H1 (cell line): Measurements from ENCODE around the gene SRRM5. TPM values are rescaled to one million over a fixed set of nuclear protein-coding genes. Genes with fewer than 3 reads are reported as not detected.

Source experiments
- CTCF ChIA-PET: fragments of 300-600 bp; sonication (Branson Sonifier 250); formaldehyde crosslinking; loops from one replicate; lab custom pipeline; 2021; ENCODE audit not compliant: partially characterized antibody; lab: Charles Lee
- POLR2A ChIA-PET: fragments of 300-600 bp; sonication (Branson Sonifier 250); formaldehyde crosslinking; loops from one replicate; lab custom pipeline; 2021; ENCODE audit warnings: inconsistent platforms; ENCODE audit not compliant: partially characterized antibody; lab: Charles Lee
- DNase-seq, 2 experiments: peaks; one replicate each; pipeline versions ENCODE4 v3.0.0 to v3.0.0-alpha.2; 2010 to 2022; ENCODE audit warnings: low spot score in 2 of 2, low read depth in 1 of 2, mixed read lengths in 1 of 2
- FAIRE-seq: peaks from 2 replicates; lab custom pipeline; 2011; peaks lifted over from hg19 to GRCh38; lab: Jason Lieb, UNC
- H2AFZ ChIP-seq: 2 replicates; pipeline ENCODE4 v1.8.1; 2012; ENCODE audit warnings: low read length, inconsistent platforms
- H2AK5ac ChIP-seq: 2 replicates; pipeline ENCODE4 v1.6.1; 2013; ENCODE audit warnings: low read depth, low read length
- H2BK120ac ChIP-seq: replicated peaks from 2 replicates; pipeline ENCODE3; 2013; ENCODE audit warnings: low read depth, low read length, inconsistent platforms
- H2BK12ac ChIP-seq: 2 replicates; pipeline ENCODE4 v1.6.1; 2013; ENCODE audit warnings: low read depth, low read length
- H2BK15ac ChIP-seq: 2 replicates; pipeline ENCODE4 v1.6.1; 2013; ENCODE audit warnings: low read length
- H2BK20ac ChIP-seq: 2 replicates; pipeline ENCODE4 v1.6.1; 2013; ENCODE audit warnings: low read length
- H2BK5ac ChIP-seq: 2 replicates; pipeline ENCODE4 v1.6.1; 2013; ENCODE audit warnings: low read depth, low read length
- H3K14ac ChIP-seq: 2 replicates; pipeline ENCODE4 v1.6.1; 2013; ENCODE audit warnings: inconsistent platforms; ENCODE audit not compliant: insufficient read length
- H3K18ac ChIP-seq: 2 replicates; pipeline ENCODE4 v1.6.1; 2013; ENCODE audit warnings: low read length; ENCODE audit errors: extremely low read depth
- H3K23ac ChIP-seq: 2 replicates; pipeline ENCODE4 v1.6.1; 2013; ENCODE audit warnings: inconsistent platforms; ENCODE audit not compliant: insufficient read length
- H3K23me2 ChIP-seq: 2 replicates; pipeline ENCODE4 v1.6.1; 2013; ENCODE audit warnings: low read depth, low read length
- H3K27ac ChIP-seq: 2 replicates; pipeline ENCODE4 v1.6.1; 2011; ENCODE audit warnings: low read depth, low read length, inconsistent platforms
- H3K27me3 ChIP-seq, 4 experiments: replicated peaks in 1 of 4; 1 replicate in 1 of 4; 2 replicates in 3 of 4; pipeline versions ENCODE4 v1.6.1 to v1.8.1; 2011 to 2013; ENCODE audit warnings: low read length in 3 of 4, mild to moderate bottlenecking in 3 of 4, inconsistent platforms in 2 of 4, mixed read lengths in 2 of 4, moderate library complexity in 1 of 4; ENCODE audit not compliant: control insufficient read depth in 3 of 4, insufficient read depth in 3 of 4; ENCODE audit errors: extremely low read depth in 1 of 4
- H3K36me3 ChIP-seq, 4 experiments: 2 replicates each; pipeline versions ENCODE4 v1.6.1 to v1.8.1; 2011 to 2013; ENCODE audit warnings: mild to moderate bottlenecking in 4 of 4, low read length in 3 of 4, moderate library complexity in 2 of 4, control low read depth in 1 of 4, inconsistent platforms in 1 of 4; ENCODE audit not compliant: insufficient read depth in 4 of 4, control insufficient read depth in 2 of 4
- H3K4ac ChIP-seq: replicated peaks from 2 replicates; pipeline ENCODE3; 2013; ENCODE audit warnings: low read length, low read depth, mixed read lengths, inconsistent platforms; ENCODE audit not compliant: insufficient read length
- H3K4me1 ChIP-seq, 4 experiments: replicated peaks in 1 of 4; 1 replicate in 1 of 4; 2 replicates in 3 of 4; pipeline versions ENCODE4 v1.6.1 to v1.8.1; 2011 to 2013; ENCODE audit warnings: low read length in 3 of 4, inconsistent platforms in 2 of 4, mixed read lengths in 1 of 4; ENCODE audit not compliant: insufficient read depth in 4 of 4, control insufficient read depth in 3 of 4
- H3K4me2 ChIP-seq, 2 experiments: 2 replicates each; pipeline versions ENCODE4 v1.6.1 to v1.8.1; 2011 to 2013; ENCODE audit warnings: low read depth in 2 of 2, low read length in 2 of 2, control low read depth in 1 of 2, inconsistent platforms in 1 of 2, mild to moderate bottlenecking in 1 of 2; ENCODE audit not compliant: insufficient read depth in 1 of 2
- H3K4me3 ChIP-seq, 4 experiments: fragments of 200-600, 300-600 bp in 1 of 4; sonication (generic), shearing (Covaris generic), sonication (Bioruptor Twin) in 1 of 4; 2 replicates each; pipeline versions ENCODE4 v1.5.1 to v1.8.1; 2011 to 2016; ENCODE audit warnings: low read length in 4 of 4, low read depth in 3 of 4, control low read depth in 2 of 4, inconsistent platforms in 2 of 4, mild to moderate bottlenecking in 2 of 4, mixed read lengths in 1 of 4, moderate library complexity in 1 of 4; ENCODE audit not compliant: insufficient read depth in 2 of 4; ENCODE audit errors: extremely low read depth in 1 of 4
- H3K56ac ChIP-seq: replicated peaks from 2 replicates; pipeline ENCODE3; 2013; ENCODE audit warnings: low read depth, mild to moderate bottlenecking, mixed read lengths, low read length, inconsistent platforms; ENCODE audit not compliant: insufficient read length
- H3K79me1 ChIP-seq: 2 replicates; pipeline ENCODE4 v1.6.1; 2013; ENCODE audit warnings: low read depth, low read length, control low read depth
- H3K79me2 ChIP-seq, 2 experiments: 2 replicates each; pipeline versions ENCODE4 v1.6.1 to v1.8.1; 2012 to 2013; ENCODE audit warnings: low read length in 2 of 2, mild to moderate bottlenecking in 2 of 2, inconsistent platforms in 1 of 2; ENCODE audit not compliant: insufficient read depth in 2 of 2, control insufficient read depth in 1 of 2
- H3K9ac ChIP-seq, 4 experiments: replicated peaks in 1 of 4; 1 replicate in 1 of 4; 2 replicates in 3 of 4; pipeline versions ENCODE4 v1.6.1 to v1.8.1; 2011 to 2013; ENCODE audit warnings: low read depth in 3 of 4, low read length in 3 of 4, control low read depth in 2 of 4, mild to moderate bottlenecking in 2 of 4, moderate library complexity in 2 of 4, inconsistent platforms in 1 of 4; ENCODE audit errors: extremely low read depth in 1 of 4
- H3K9me3 ChIP-seq, 2 experiments: 2 replicates each; pipeline versions ENCODE4 v1.6.1 to v1.8.1; 2012 to 2013; ENCODE audit warnings: mild to moderate bottlenecking in 2 of 2, moderate library complexity in 2 of 2, control low read depth in 1 of 2, inconsistent platforms in 1 of 2, low read depth in 1 of 2, low read length in 1 of 2, mixed read lengths in 1 of 2; ENCODE audit not compliant: insufficient read depth in 2 of 2
- H4K20me1 ChIP-seq, 2 experiments: replicated peaks in 1 of 2; 2 replicates each; pipeline versions ENCODE3 to v1.8.1; 2011 to 2013; ENCODE audit warnings: inconsistent platforms in 2 of 2, low read length in 2 of 2, mild to moderate bottlenecking in 1 of 2; ENCODE audit not compliant: insufficient read depth in 2 of 2, control insufficient read depth in 1 of 2
- H4K5ac ChIP-seq: 2 replicates; pipeline ENCODE4 v1.6.1; 2013; ENCODE audit warnings: low read length, low read depth, mixed read lengths, inconsistent platforms; ENCODE audit not compliant: insufficient read length
- H4K8ac ChIP-seq: 2 replicates; pipeline ENCODE4 v1.8.0; 2013; ENCODE audit warnings: mild to moderate bottlenecking, moderate library complexity, low read length, inconsistent platforms; ENCODE audit not compliant: insufficient read depth; ENCODE audit errors: extremely low read depth
- H4K91ac ChIP-seq: replicated peaks from 2 replicates; pipeline ENCODE3; 2013; ENCODE audit warnings: low read length, mixed read lengths, inconsistent platforms; ENCODE audit not compliant: insufficient read length
- ASH2L ChIP-seq: fragments of 200-600, 300-600 bp; sonication (generic); IDR thresholded peaks from one replicate; pipeline ENCODE4 v1.7.1; 2017; ENCODE audit warnings: low read length
- ATF2 ChIP-seq: IDR thresholded peaks from 2 replicates; pipeline ENCODE4 v1.6.1; 2012; ENCODE audit warnings: low read length, inconsistent platforms
- BRCA1 ChIP-seq: IDR thresholded peaks from 2 replicates; pipeline ENCODE4 v1.6.1; 2012; ENCODE audit warnings: low read depth, low read length, improper control_type of control experiment
- CREB1 ChIP-seq: IDR thresholded peaks from 2 replicates; pipeline ENCODE4 v1.6.1; 2012; ENCODE audit warnings: inconsistent platforms
- CTBP2 ChIP-seq: IDR thresholded peaks from 2 replicates; pipeline ENCODE4 v1.7.0; 2011; ENCODE audit warnings: borderline replicate concordance, mild to moderate bottlenecking, moderate library complexity, mixed read lengths, low read length; ENCODE audit not compliant: insufficient read depth, insufficient read length
- EP300 ChIP-seq, 2 experiments: IDR thresholded peaks; 1 replicate in 1 of 2; 2 replicates in 1 of 2; pipeline ENCODE4 v1.6.1; 2011 to 2012; ENCODE audit warnings: low read depth in 2 of 2, low read length in 2 of 2, mild to moderate bottlenecking in 2 of 2, borderline replicate concordance in 1 of 2, inconsistent platforms in 1 of 2, moderate library complexity in 1 of 2
- KDM4A ChIP-seq: IDR thresholded peaks from one replicate; pipeline ENCODE4 v1.7.1; 2012; ENCODE audit warnings: low read depth, mild to moderate bottlenecking, moderate library complexity, low read length, inconsistent platforms; ENCODE audit not compliant: severe bottlenecking
- MAX ChIP-seq: IDR thresholded peaks from 2 replicates; pipeline ENCODE4 v1.6.1; 2012; ENCODE audit warnings: inconsistent platforms
- RBBP5 ChIP-seq: IDR thresholded peaks from 2 replicates; pipeline ENCODE4 v1.7.1; 2012; ENCODE audit warnings: low read depth, mild to moderate bottlenecking, inconsistent platforms, low read length, moderate library complexity, borderline replicate concordance
- RNF2 ChIP-seq: fragments of 200-900, 300-1000 bp; sonication (generic); IDR thresholded peaks from 2 replicates; pipeline ENCODE4 v1.7.1; 2016; ENCODE audit warnings: borderline replicate concordance, low read depth, mild to moderate bottlenecking, antibody characterized with exemption, low read length; ENCODE audit not compliant: poor library complexity, severe bottlenecking; ENCODE audit errors: missing control alignments
- WGBS, 2 experiments: shearing (Covaris generic) in 1 of 2; methylation state at CpG; one replicate each; pipeline versions ENCODE4 v1.1.6 to v1.1.7; 2013 to 2015; ENCODE audit warnings: low lambda C conversion rate in 2 of 2, mixed read lengths in 2 of 2, inconsistent platforms in 1 of 2, low coverage in 1 of 2, missing lambda C conversion rate in 1 of 2; ENCODE audit not compliant: insufficient replicate concordance in 2 of 2, insufficient coverage in 1 of 2, insufficient read length in 1 of 2; ENCODE audit errors: extremely low coverage in 1 of 2, missing lambda C conversion rate in 1 of 2; 5-methylcytosine and 5-hydroxymethylcytosine counted together
- polyA plus RNA-seq, 7 experiments: library from polyadenylated mRNA; depleted of rRNA in 3 of 7; stranded (reverse) in 5 of 7; unstranded in 2 of 7; fragments of >200 nt in 5 of 7; fragments of 200-250 nt in 2 of 7; gene quantifications; 1 replicate in 5 of 7; 2 replicates in 1 of 7; 4 replicates in 1 of 7; pipeline versions ENCODE4 v1.2.1 to v1.2.3, GENCODE V29; 2011 to 2013; ENCODE audit warnings: missing spikeins in 2 of 7, mixed read lengths in 2 of 7
- total RNA-seq: library from RNA; stranded (reverse); fragmentation: NEBNext Ultra II Directional; extraction: Animal tissue kit (Norgen Biotek cat#: 25700); gene quantifications from 2 replicates; pipeline ENCODE4 v1.2.1, GENCODE V29; 2021

SRRM5 gene
- total and polyA plus RNA-seq, 2 of the 8 experiments (the other 6 are each of a cell fraction or from before 2014, with no cell fraction given): 0.06 to 0.11 TPM

GRCh38 chr19:43622070-43622469 is 10.2 kb downstream of the SRRM5 start:
- Histone ChIP-seq H3K36me3 (no peaks in the 10 kb centered on the region; a peak in 2 of 8 replicates), H4K5ac (no peak overlapping the region), H4K8ac (no peak overlapping the region), H2BK12ac (no peak overlapping the region), H3K4me2 (no peak overlapping the region), H2BK120ac (no peak overlapping the region), H3K23ac (no peak overlapping the region), H2AFZ (no peak overlapping the region), H3K79me2 (peaks cover 0 to 2% of the 10 kb centered on the region in 2 experiments; a peak in 2 of 4 replicates), H3K27ac (no peak overlapping the region), H3K4me1 (peaks cover 6 to 16% (median 11%) of the 10 kb centered on the region in 4 experiments), H2AK5ac (no peak overlapping the region), H3K9me3 (no peaks in the 10 kb centered on the region), H3K23me2 (peaks cover 10% of the 10 kb centered on the region), H3K18ac (no peak overlapping the region), H4K91ac (no peak overlapping the region), H2BK15ac (no peak overlapping the region), H2BK20ac (no peak overlapping the region), H4K20me1 (peaks cover 1 to 3% of the 10 kb centered on the region in 2 experiments), H2BK5ac (no peak overlapping the region), H3K4ac (no peak overlapping the region), H3K27me3 (no peaks in the 10 kb centered on the region), H3K4me3 (no peak overlapping the region), H3K79me1 (no peaks in the 10 kb centered on the region; the same call in 1 of the 2 replicates), H3K56ac (no peak overlapping the region), H3K14ac (no peak overlapping the region), H3K9ac (no peak overlapping the region)
- 68% methylated on average over 4 of the region's 4 CpGs; no CpG with 5 or more reads in 1 of the 2 experiments for WGBS, 2 experiments
- CTCF ChIA-PET: interaction anchor here (0.7 to 1.1 kb wide), 3 partner anchors 20 to 152 kb away, joined by 3 to 4 read pairs (median 3); partner anchors contain the start of genes IRGQ and ZNF576
- TF ChIP-seq BRCA1 (no peak), CREB1 (no peak), ATF2 (no peak), RBBP5 (no peak), MAX (no peak), KDM4A (no peak), RNF2 (no peak), ASH2L (no peak), EP300 (IDR thresholded peaks at IDR 0.05; ENCODE audit: borderline replicate concordance in 1 of 2, low read depth in 2 of 2, low read length in 2 of 2) (no peak), CTBP2 (no peak)
- no peak for DNase-seq
- POLR2A ChIA-PET: interaction anchor here (0.7 to 1.7 kb wide), 5 partner anchors 12 to 43 kb away, joined by 3 to 7 read pairs (median 3); partner anchors contain the start of gene CADM4
- no peak for FAIRE-seq
